ENCODE results near the gene ARL15. TPM values are rescaled to one million over a fixed set of nuclear protein-coding genes. Genes with fewer than 3 reads are reported as not detected.
A peak's percentile ranks its signal among the peaks of the same experiment; 100 is the strongest.

Gene ARL15
- total and polyA plus RNA-seq, 9 of the 15 experiments (the other 6 are each of a cell fraction or from before 2014, with no cell fraction given): 18.5 to 80.4 (median 57.0) TPM

GRCh38 chr5:54313311-54314270 is 3.2 kb upstream of the ARL15 start (continued):
- no peak for TF ChIP-seq ZNF407 (IDR thresholded peaks at IDR 0.05; ENCODE audit: low read depth)
- no peak for TF ChIP-seq SRSF1 (IDR thresholded peaks at IDR 0.05; ENCODE audit: low read depth, low read length)
- no peak for TF ChIP-seq KHSRP (IDR thresholded peaks at IDR 0.05)
- TF ChIP-seq E2F4 (CRISPR knock-in tag; IDR thresholded peaks at IDR 0.05; ENCODE audit: low read depth): no peak
- TF ChIP-seq BHLHE40 (IDR thresholded peaks at IDR 0.05; ENCODE audit: low read length): peak; percentile 87
- no peak for TF ChIP-seq GATA2 (CRISPR knock-in tag; IDR thresholded peaks at IDR 0.05)
- no peak for TF ChIP-seq NFXL1 (CRISPR knock-in tag; IDR thresholded peaks at IDR 0.05)
- TF ChIP-seq TRIM24 (IDR thresholded peaks at IDR 0.05): peak in 1 of 2 experiments; percentile 41; a peak in 2 of 4 replicates
- TF ChIP-seq FOSL1 (tag; conservative IDR thresholded peaks at IDR 0.05): no peak; the same call in 1 of the 2 replicates
- TF ChIP-seq HMBOX1 (IDR thresholded peaks at IDR 0.05): peak; percentile 81
- no peak for TF ChIP-seq ZNF707 (CRISPR knock-in tag; conservative IDR thresholded peaks at IDR 0.05)
- TF ChIP-seq HINFP (tag; conservative IDR thresholded peaks at IDR 0.05; ENCODE audit: low read depth): no peak
- TF ChIP-seq ATF2 (CRISPR knock-in tag; IDR thresholded peaks at IDR 0.05): no peak
- TF ChIP-seq GTF2F1 (IDR thresholded peaks at IDR 0.05; ENCODE audit: low read depth, low read length): peak; percentile 43; the same call in 1 of the 2 replicates

Data from K562 (cell line).